ENCODE data around the gene SPOCD1.

The SPOCD1 gene

DNA sequence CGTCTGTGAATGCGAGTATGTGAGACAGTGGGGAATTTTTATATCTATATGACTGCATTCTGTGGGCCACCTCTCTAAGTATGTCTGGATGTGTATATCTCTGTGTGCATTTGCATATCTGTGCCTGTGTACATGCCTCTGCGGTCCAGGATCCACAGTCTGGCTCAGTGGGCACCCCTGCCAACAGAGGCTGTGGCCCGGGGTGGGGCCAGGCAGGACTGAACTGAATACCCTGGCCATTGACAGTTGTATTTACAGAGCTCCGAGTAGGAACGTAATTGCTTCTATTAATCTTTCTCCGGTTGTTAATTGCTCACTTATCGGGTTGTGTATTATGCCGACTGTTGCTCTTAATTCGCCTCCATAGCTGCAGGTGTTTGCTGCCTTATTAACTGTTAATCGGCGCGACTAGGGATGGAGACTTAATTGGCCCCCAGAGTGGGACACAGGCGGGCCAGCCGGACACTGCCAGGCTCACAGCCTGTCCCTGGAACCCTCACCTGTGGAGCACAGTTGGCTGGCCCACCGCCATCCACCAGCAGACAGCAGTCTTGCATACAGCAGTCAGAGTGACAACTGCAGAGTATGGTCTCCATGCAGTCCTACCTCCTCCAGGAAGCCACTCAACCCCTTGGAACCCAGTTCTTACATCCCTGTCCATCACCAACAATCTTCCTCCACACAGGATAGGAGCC lies 29.3 kb downstream of the SPOCD1 start:
- DNase-seq = no peak

DNA sequence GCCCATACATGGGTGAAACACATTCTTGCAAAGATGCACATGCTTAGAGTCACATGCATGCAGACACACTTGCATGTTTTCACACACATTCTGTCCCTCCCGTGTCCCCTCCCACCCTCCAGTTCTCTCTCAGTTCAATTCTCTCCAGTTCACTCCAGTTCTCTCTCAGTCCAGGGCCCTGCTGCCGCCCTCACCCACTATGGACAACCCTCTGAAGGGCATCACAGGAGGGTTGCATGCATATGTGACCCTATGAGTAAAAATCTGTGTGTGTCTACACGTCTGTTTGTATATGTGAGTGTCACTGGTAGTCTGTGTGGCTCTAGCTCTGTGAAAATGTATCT lies 29.9 kb downstream of the SPOCD1 start:
- no peak for DNase-seq

DNA sequence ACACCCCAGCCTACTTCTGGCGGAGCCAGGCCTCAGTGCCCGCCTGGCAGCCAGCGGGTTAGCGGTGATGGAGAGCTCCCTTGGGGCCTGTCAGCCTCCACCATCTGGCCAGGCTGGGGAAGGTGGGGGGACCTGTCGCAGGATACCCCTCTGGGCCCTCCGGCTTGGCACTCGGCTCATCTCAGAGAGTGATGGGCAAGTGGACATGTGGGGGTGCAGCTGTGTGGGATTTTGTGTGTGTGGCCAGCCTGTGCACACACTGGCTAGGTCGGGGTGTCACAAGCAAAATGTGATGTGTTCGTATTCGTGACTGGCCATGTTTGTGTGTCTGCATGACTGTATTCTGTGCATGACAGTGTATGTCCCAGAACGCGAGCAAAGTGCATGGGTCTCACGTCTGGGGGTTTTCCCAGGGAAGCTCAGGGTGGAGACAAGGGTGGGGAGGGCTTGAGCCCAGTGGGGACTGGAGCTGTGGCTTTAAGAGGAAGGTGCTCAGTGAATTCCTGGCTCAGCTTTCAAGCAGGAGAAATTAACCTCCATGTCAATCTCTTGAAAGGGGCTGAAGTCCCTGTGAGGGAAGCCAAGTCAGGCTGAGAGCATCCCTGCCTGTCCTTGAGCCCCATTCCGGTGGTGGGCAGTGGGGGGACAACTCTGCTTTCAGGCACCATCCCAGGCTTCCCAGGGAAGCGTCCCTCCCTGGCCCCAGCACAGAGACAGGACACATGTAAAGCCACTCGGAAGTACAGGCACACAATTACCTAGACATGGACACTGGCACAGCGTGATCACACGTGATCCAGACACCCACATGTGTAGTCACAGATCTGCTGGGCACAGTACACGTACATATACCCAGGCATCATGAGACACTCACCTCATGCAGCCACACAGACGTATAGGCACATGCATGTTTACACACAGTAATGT lies 30.5 kb downstream of the SPOCD1 start:
- peak; percentile 36 for DNase-seq

DNA sequence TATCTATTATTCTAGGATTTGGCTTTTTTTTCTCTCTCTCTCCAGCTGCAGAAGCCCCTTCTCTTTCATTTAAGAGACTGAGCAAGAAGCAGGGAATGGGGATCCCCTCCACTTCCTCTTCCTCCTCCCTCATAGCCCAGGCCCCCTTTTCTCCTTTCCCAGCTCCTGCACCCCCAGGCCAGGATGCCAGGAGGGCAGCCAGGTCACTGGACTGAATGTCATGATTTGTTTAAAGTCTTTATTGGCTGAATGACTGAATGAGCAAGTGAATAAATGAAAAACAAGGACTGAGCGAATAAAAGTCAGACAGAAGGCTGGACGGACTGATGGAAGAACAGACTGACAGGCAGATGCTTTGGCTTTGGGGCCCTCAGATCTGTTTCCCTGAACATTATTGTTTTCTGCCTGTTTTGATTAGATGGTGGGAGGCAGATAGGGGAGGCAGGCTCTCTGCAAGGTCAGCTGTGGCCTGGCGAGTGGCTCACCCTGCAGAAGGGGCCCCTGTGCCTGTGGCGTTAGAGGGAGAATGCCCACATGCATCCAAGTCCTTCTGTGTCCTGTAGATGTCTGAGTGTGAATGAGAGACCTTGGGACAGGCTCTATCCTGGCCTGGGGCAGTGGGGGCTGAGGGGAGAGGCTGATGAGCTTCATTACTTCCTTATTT lies 31.3 kb downstream of the SPOCD1 start:
- DNase-seq = no peak

DNA sequence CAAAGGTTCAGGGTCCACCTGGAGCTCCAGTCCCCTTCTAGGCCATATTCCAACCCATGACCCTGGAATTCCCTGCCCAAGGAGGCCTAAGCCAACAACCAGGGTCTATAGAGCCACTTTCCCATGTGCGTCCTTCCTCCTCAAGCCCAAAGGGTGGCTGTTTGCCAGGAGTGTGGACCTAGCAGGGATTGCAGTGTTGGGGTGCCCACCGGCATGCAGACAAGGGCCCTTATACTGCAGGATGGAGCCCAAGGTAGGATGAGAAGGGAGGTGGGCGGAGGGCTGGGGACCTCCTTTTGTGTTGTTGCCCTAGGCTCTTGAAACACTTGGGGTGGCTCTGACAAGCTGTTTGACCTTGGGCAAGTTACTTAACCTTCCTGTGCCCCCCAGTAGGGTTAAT lies 32.0 kb downstream of the SPOCD1 start:
- DNase-seq = no peak

DNA sequence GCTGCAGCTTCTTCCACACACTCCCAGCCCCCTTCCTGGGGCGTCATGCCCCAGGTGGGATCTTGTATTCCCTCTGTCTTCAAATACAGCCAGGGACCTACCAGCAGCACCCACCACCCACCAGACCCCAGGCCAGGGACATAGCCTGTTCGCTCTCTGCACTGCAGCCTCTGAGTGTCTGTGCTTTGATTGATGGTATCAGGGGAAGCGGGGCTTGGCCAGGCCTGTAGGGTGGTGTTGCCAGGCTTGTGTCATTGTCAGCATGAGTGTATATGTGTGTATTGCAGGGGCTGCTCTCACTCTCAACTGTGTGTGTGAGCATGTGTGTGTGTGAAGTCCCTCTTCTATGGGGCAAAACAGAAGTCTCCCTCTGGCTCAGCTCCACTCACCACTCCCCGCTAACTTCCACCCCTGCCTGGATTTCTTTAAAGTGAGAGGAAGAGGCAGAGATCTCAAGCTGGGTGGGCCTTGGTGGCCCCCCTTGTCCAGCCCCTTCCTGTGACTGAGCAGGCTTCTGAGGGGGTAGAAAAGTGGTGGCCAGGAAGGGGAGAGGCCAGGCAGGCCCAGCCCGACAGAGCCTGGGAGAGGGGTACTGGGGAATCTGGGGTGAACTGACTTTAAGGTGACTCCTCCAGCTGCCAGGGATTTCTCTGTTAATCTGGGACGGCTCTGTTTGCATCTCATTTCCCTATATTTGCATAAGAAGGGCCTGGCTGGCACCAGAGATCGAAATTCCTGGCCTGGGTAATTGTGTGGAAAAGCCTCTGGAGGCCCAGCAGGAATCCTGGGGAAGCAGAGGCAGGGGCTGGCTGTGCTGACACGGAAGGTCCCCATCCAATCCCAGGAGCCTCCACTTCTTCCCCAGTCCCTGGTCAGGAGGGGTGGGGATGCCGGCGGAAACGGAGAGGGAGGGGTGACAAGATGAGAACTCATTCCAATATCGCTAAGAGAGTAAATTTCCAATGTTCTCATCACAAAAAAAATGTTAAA lies 33.1 kb downstream of the SPOCD1 start:
- no peak for DNase-seq

DNA sequence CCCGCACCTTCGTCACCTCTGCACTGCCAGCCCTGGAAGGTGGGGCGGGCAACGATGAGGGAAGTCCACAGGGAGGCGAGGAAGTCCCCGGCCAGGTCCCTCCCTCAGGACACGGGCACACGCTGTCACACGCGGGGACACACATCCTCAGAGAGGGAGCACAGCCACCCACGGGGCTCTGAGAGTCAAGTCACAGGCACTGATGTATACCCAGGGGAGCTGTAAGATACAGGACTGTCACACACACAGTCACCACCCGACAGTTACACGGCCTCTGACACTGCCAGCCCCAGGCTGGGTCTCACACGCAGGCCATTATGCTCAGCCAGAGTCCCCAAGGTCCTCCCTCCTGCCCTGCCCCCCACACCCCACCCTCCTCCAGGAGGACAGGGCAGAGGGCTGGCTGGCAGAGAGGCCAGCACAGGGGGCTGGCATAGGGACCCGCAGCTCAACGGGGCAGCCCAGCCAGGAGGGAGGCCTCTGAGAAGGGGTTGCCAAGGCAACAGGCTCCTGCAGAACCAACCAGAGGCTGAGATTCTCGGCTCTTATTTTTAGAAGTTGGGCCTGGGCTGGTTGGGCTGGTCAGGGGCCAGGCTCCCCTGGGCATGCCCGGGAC lies 34.0 kb downstream of the SPOCD1 start:
- no peak for DNase-seq

DNA sequence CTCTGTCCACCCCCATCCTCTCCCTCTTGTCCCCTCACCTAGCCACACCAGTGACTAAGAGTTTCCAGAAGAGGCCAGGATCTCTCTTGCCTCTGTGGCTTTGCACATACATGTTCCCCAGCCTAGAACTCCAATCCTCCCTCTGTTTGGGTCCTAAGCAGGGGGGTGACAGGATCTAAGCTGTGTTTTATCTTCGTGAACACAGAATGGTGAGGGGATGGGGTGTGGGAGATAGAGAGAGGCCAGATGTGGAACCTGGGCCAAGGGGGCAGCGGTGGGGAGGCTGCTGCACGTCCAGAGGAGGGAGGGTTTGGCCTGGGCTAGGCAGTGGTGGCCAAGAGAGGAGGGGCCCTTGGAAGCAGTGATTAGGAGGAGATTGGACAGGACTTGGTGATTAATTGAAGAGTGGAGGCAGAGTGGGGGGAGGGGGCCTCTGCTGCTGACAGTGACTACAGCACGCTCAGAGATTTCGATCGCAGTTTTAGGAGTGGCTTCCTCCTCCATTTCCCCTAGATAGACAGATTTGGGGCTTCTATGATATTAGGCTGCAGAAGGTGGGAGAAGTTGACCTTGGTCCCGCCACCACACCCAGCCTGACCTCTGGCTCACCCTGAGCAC lies 34.6 kb downstream of the SPOCD1 start:
- peak; percentile 60 for DNase-seq

DNA sequence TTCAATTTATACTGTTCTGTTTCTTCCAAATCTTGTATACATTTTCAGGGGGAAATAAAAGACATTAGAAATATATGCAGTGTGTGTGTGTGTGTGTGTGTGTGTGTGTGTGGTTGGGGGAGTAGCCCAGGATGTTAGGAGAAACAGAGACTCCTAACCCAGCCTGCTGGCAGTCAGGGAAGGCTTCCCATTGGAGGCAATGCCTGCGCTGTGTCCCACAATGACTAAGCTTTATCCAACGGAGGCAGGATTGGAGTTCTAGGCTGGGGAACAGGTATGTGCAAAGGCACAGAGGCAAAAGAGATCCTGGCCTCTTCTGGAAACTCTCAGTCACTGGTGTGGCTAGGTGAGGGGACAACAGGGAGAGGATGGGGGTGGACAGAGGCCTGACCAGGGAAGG lies 35.2 kb downstream of the SPOCD1 start:
- no peak for DNase-seq

DNA sequence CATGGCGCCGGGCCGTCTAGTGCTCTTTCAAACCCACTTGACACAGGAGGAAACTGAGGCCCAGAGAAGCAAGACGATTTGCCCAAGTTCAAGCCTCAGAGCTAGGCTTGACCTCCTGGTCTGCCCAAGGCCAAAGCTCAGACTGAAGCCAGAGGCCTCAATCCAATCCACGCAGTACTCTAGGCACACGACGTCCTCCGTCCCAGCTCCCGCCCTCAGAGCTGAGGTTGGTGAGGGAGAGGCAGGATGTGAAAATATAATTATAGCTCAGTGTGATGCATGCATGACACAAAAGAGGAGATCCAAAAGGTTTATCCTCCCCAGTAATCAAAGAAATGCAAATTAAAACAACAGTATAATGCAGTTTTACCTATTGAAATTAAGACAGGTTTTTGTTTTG lies 36.1 kb downstream of the SPOCD1 start:
- no peak for DNase-seq

DNA sequence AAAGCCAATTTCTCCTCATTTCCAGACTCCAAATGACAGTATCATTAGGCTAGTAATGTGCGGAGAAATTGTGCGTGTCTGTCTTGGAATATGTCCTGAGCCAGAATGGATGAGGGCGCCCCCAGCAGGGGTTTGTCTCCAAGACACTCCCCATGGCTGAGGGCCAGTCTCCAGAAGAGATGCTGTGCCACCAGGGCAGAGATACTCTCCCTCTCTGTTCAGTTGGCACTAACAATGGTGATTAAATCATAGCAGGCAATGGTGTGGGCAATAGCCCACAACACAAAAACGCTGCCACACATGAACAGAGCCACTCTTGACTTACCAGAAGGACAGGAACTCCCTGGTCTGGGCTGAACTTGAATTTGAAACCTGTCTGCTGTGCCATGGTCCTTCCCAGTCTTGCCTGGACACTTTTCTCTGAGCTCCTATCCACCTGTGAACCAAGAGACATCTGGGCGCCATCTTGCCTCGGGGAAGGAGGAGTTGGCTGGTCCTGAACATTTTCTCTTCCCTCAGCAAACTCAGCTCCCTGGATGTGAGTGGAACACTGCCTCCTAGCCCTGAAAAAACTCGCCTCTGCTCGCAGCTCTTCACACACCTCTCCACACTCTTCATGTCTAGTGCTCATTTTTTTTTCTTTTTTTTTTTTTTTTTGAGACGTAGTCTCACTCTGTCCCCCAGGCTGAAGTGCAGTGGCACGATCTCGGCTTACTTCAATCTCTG lies 36.9 kb downstream of the SPOCD1 start:
- DNase-seq = no peak

DNA sequence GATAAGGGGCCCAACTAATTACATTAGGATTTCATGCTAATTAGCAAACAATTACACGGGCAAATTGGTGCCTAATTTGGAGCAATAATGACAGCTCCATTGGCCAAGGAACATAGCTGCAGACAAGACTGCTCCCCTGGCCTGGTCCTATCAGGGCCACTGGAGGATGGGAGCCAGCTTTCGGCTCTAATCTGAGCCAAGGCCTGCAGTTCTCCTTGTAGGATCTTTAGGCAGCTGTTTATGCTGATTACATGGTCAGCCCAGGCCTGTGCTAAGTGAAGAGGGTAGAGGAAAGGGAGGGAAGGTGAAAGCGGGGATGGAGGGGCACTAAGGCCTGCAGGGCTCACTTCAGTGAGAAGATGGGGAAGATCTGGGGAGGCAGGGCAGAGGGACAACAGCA lies 39.3 kb downstream of the SPOCD1 start:
- no peak for DNase-seq

DNA sequence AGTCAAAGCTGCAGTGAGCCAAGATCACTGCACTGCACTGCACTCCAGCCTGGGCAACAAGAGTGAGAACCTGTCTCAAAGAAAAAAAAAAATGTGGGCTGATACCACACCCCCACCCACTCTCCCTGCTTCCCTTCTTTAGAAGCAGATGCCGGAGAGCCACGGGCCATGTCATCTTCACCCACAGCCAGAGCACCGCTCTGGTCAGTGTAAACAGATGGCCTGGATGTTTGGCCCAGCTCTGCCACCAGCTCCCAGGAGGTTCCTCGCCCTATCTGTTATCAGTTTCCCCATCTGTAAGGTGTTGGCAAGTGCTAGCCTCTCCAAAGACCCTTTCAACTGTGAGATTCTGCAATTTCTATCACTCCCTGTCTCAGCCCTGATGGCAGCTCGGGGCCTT lies 39.8 kb downstream of the SPOCD1 start:
- DNase-seq = no peak

DNA sequence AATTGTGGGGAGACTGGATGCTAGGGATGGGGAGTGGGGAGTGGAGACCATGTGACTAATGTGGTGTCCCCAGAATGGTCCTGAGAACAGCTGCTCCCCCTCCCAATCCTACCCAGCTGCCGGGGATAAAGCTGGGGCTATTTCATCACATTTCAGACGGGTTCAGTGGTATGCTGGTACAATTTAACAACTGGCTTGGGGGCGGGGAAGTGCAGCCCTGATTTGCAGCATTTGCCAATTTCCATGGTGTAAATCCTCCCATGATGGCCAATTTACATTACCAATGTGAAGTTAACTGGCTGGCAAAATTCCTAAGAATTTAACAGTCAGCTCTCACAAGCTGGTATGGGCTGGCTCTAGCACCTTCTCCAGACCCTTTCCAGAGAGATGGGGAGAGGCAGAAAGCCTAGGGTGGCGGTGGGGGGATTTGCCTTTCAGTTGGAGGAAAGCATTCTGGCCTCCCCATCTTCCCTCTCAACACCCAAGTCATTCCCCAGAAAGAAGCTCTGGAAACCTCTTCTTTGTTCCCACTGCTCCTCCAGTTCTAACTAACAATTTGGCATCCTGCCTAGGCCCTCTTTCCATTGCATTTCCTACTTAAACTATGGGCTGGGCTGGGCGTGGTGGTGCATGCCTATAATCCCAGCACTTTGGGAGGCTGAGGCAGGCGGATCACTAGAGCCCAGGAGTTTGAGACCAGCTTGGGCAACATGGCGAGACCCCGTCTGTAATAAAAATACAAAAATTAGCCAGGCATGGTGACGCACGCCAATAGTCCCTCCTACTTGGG lies 40.4 kb downstream of the SPOCD1 start:
- no peak for DNase-seq

DNA sequence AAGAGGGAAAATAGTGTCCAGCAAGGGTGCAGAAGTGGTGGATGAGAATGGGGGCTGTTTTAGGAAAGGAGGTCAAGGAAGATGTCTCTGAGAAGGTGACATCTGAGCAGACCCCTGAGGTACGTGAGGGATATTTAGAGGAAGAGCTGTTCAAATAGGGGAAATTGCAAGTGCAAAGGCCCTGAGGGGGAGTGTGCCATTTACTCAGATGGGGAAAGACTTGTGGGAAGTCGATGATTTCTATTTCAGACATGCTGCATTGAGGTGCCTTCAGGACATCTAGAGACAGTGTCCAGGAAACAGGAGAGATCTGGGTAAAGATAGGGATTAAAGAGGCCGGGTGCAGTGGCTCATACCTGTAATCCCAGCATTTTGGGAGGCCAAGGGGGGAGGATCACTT lies 41.3 kb downstream of the SPOCD1 start:
- no peak for DNase-seq

DNA sequence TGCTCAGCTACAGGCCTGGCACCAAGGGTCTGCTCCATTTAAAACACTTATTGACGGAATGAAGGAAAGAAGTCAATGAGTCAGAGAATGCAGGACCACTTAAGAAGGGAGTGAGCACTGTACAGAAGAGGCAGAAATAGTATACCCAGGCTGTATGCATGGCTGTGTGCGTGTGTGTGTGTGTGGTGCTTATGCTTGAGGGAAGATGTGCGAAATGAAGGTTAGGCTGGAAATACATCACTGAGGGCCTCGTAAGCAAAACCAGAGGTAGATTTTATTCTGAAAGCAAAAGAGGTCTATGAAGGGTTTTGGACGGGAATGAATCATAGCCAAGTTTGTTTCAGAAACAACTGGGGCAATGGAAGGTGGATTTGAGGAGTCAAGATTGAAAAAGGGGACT lies 42.0 kb downstream of the SPOCD1 start:
- DNase-seq = no peak

DNA sequence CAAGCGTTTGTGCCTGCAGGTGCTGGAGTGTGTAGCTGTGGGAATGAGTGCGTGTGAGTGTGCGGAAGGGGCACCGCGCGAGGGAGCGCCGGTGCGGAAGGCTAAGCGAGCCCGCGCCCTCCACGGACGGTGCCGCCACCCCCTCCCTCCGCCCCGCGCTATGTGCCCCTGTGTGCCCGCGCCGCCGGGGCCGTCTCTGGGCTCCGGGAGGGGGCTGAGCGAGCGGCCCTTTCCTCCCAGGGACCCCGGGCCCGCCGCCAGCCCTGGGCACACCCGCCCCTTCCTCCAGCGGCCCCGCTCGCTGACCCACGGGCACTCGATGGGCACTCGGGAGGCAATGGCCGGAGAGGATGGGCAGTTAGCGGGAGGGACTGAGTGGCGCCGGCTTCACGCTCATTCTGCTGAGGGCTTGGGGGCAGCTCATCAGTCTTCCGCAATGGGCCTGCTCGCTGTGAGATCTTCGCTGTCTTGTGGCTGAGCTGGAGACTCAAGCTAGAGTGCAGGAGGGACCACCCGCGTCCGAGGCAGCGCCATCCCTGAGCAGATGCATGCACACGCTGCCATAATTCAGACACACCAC lies 43.1 kb downstream of the SPOCD1 start:
- DNase-seq = no peak

DNA sequence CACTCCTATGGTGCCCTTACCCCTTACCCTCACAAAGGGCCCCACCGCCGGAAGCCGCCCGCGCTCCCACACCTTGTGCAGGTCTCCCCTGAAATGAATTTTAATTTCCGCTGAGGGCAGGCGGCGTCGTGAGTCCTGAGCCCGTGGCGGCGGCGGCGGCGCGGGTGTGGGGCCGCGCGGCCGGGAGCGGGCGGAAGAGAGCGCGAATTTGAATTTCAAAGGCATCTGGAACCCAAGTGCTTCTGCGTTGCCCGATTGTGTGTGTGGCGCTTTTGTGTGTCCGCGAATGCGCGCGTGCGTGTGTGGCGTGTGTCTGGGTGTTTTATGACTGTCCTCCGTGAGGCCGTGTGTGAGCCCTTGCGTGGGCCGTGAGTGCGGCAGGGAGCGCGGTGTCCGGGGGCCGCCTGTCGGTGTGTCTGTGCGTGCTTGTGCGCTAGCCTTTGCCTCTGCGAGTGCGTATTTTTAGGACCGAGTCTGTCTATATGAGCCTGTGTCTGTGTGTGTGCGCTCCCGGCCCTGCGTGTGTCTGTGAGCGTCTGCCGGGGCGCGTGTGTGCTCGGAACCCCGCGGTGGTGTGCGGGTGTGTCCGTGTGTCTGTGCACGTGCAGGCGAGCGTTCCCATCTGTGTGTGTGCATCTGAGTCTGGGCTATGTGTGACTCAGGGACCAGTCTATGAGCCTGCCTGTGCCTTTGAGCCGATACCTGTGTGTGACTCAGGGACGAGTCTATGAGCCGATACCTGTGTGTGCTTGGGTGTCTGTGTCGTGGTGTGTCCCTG lies 43.7 kb downstream of the SPOCD1 start:
- no peak for DNase-seq
